OCI-LY7 (cell line): ENCODE measurements around the gene DUSP22.

Experiments
- CTCF ChIP-seq: fragments of 200-600 bp; sonication (generic); conservative IDR thresholded peaks from 2 replicates; pipeline ENCODE4 v1.5.1; 2014; ENCODE audit warnings: mild to moderate bottlenecking, antibody characterized with exemption, low read length, moderate library complexity, mixed read lengths
- EZH2phosphoT487 ChIP-seq: fragments of 200-600 bp; sonication (generic); IDR thresholded peaks from 2 replicates; pipeline ENCODE4 v1.6.1; 2018; ENCODE audit warnings: low read depth, borderline replicate concordance, mild to moderate bottlenecking, mixed run types, antibody characterized with exemption, low read length, moderate library complexity, mixed read lengths

GRCh38 chr6:282177-282866 is 10.0 kb upstream of the DUSP22 start:
- TF ChIP-seq CTCF (no peak), EZH2phosphoT487 (no peak)
